Cardiac muscle cell (in vitro differentiated cells and primary cell): ENCODE data around the gene ZC3H13. TPM values are rescaled to one million over a fixed set of nuclear protein-coding genes. Genes with fewer than 3 reads are reported as not detected.

Experiments used
- DNase-seq, 2 donors: peaks; one replicate each; pipeline versions ENCODE4 v3.0.0 to v3.0.0-alpha.2; 2010 to 2017; ENCODE audit warnings: low read depth in 1 of 2, low spot score in 1 of 2
- H3K27ac ChIP-seq: fragments of 200-600 bp; sonication (generic); 2 replicates; pipeline ENCODE4 v1.5.1; 2016
- H3K27me3 ChIP-seq: fragments of 200-600 bp; sonication (generic); 2 replicates; pipeline ENCODE4 v1.6.0; 2016; ENCODE audit warnings: control low read depth
- H3K36me3 ChIP-seq: fragments of 200-600 bp; sonication (generic); 2 replicates; pipeline ENCODE4 v1.5.1; 2016; ENCODE audit warnings: control low read depth
- H3K4me1 ChIP-seq: fragments of 200-600 bp; sonication (generic); 2 replicates; pipeline ENCODE4 v1.8.1; 2017; ENCODE audit warnings: low read depth, mild to moderate bottlenecking, mixed run types
- H3K4me3 ChIP-seq: fragments of 200-600 bp; sonication (generic); 2 replicates; pipeline ENCODE4 v1.5.1; 2016; ENCODE audit warnings: mild to moderate bottlenecking
- H3K9me3 ChIP-seq: fragments of 200-600 bp; sonication (generic); 2 replicates; pipeline ENCODE4 v1.5.1; 2017; ENCODE audit warnings: low read depth, mild to moderate bottlenecking, control low read depth
- polyA plus RNA-seq: library from polyadenylated mRNA; unstranded; fragments of >200 nt; fragmentation: Nextera tagmentation; extraction: Ambion mirVana; gene quantifications from 2 replicates; pipeline ENCODE4 v1.2.1, GENCODE V29; 2016
- total RNA-seq: library from RNA; depleted of rRNA; stranded (reverse); fragments of >200 nt; gene quantifications from 2 replicates; pipeline ENCODE4 v1.2.3, GENCODE V29; 2016
- TF ChIP-seq, protein P1 (sequence below): IDR thresholded peaks from 2 replicates; pipeline ENCODE4 v1.5.1; 2012; ENCODE audit warnings: low read depth, mild to moderate bottlenecking, low read length

Gene ZC3H13
- total and polyA plus RNA-seq, 2 experiments from 2014 or later: 20.0 to 55.2 TPM

DNA sequence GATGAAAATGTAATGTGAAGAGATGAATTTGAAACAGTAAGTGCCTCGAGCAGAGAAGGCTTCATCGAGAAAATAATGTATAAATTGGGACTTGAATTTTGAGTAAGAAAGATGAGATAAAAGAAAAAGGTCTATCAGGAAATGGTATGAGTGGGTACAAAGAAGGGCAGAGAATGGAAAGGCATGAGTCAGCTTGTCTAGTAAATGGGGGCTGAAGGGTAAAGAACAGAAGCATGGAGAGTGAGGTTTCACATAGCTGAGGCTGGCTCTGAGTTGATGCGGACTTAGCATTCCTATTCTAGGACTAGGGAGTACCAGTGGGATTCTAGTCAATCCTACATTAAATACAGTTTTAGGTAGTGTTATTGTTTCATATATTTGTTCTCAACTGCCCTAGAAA, 85.8 kb downstream of the ZC3H13 start:
- Histone ChIP-seq H3K27ac (no peak overlapping the region), H3K4me1 (no peaks in the 10 kb centered on the region), H3K27me3 (no peaks in the 10 kb centered on the region), H3K9me3 (no peaks in the 10 kb centered on the region), H3K36me3 (peaks cover 62% of the 10 kb centered on the region), H3K4me3 (no peak overlapping the region)
- TF ChIP-seq, protein P1, sequence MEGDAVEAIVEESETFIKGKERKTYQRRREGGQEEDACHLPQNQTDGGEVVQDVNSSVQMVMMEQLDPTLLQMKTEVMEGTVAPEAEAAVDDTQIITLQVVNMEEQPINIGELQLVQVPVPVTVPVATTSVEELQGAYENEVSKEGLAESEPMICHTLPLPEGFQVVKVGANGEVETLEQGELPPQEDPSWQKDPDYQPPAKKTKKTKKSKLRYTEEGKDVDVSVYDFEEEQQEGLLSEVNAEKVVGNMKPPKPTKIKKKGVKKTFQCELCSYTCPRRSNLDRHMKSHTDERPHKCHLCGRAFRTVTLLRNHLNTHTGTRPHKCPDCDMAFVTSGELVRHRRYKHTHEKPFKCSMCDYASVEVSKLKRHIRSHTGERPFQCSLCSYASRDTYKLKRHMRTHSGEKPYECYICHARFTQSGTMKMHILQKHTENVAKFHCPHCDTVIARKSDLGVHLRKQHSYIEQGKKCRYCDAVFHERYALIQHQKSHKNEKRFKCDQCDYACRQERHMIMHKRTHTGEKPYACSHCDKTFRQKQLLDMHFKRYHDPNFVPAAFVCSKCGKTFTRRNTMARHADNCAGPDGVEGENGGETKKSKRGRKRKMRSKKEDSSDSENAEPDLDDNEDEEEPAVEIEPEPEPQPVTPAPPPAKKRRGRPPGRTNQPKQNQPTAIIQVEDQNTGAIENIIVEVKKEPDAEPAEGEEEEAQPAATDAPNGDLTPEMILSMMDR: no peak
- no peak for DNase-seq

DNA sequence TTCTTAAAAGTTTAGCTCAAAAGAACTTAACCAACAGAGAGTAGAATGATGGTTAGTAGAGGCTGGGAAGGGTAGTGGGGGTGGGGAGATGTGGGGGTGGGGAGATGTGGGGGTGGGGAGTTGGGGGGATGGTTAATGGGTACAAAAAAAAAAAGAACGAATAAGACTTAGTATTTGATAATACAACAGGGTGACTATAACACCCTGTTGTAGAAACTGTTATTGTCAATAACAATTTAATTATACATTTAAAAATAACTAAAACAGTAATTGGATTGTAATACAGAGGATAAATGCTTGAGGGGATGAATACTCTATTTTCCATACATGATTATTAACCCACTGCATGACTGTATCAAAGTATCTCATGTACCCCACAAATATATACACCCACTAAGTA, 91.1 kb downstream of the ZC3H13 start:
- peaks cover 50% of the 10 kb centered on the region for H3K36me3 ChIP-seq
- TF ChIP-seq, protein P1: no peak
- no peak overlapping the region for H3K4me3 ChIP-seq
- DNase-seq: no peak
- H3K4me1 ChIP-seq: no peaks in the 10 kb centered on the region
- no peak overlapping the region for H3K27ac ChIP-seq
- H3K27me3 ChIP-seq: no peaks in the 10 kb centered on the region
- H3K9me3 ChIP-seq: no peaks in the 10 kb centered on the region

DNA sequence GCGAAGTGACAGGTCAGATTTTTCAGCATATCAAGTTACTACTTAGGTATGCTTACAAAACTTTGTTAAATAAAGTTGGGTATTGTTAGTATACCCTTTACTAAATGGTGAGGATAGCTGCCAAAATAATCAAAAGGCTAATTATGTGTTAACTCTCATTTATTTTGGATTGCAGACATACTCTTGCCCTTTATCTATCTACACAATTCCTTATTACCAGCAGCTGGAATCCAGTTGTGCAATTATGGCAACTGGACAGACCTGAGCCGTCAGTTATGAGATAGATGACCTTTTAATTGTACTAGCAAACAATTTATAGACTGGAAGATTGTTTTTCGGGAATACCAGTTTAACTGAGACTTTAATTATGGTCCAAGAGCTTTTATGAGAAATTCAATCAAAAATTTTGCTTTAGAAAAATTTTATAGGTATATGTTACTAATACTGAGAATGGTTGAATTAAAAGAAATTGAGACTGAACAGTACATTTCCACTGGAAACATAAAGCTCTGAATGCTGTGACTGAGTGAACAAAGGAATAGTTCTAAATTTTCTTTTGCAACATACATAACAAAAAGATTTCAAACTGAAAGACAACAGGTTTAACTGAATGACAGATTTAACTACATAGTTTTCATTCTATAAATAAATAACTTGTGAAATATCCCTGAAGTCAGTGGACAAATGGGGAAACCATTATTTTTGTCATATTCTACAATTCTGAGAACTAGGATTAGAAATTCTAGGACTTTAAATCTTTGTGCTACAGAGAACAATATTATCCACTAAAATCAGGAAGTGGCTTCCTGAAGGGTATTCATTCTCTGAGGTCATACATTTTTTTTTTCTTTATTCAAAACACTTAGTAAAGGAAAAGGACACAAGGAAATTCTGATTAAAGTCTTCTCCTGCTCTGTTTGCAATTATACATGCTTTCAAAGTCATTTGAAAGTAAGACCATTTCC, 97.4 kb downstream of the ZC3H13 start:
- no peak overlapping the region for H3K27ac ChIP-seq
- H3K4me1 ChIP-seq: no peaks in the 10 kb centered on the region
- no peak overlapping the region for H3K4me3 ChIP-seq
- peak in 1 of 2 donors; percentile 31 for DNase-seq
- H3K27me3 ChIP-seq: no peaks in the 10 kb centered on the region
- H3K9me3 ChIP-seq: no peaks in the 10 kb centered on the region
- TF ChIP-seq, protein P1: no peak
- H3K36me3 ChIP-seq: peaks cover 41% of the 10 kb centered on the region

DNA sequence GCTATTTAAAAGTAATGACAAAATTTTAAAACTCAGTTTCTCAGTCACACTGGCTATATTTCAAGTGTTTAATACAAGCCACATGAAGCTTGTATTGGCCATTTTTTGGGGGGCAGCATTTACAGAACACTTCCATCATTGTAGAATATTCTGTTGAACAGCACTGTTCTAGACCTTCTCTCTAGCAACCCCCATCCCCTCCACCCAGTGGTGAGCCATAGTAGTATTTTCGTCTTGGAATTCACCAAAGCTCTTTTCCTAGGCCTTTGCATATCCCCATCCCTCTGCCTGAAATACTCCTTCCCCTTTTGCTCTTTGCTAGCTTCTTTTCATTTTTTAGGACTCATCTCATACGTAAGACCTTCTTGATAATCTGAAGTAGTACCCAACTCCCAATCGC, 99.5 kb downstream of the ZC3H13 start:
- H3K36me3 ChIP-seq: peaks cover 32% of the 10 kb centered on the region
- no peak for DNase-seq
- no peaks in the 10 kb centered on the region for H3K9me3 ChIP-seq
- H3K27me3 ChIP-seq: no peaks in the 10 kb centered on the region
- TF ChIP-seq, protein P1: no peak
- no peak overlapping the region for H3K27ac ChIP-seq
- H3K4me3 ChIP-seq: no peak overlapping the region
- H3K4me1 ChIP-seq: no peaks in the 10 kb centered on the region

DNA sequence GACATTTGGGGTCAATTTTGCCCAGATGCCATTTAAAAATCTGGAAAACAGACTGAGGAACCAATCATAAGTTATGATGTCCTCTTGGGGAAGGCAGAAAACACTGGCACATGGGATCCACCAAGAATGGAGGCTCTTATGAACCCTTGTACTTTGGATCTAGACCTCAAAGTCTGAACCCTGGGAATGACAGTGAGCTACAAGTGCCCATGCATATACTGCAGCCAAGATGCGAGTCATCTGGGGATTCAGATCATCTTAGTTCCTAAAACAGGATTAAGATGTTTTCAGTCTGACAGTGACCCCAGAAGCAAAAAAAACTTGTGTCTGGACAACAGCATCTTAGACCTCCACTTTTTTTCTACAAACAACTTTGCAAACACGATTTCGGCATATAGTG, 100.8 kb downstream of the ZC3H13 start:
- H3K4me1 ChIP-seq: no peaks in the 10 kb centered on the region
- no peak overlapping the region for H3K4me3 ChIP-seq
- no peaks in the 10 kb centered on the region for H3K9me3 ChIP-seq
- no peak overlapping the region for H3K27ac ChIP-seq
- TF ChIP-seq, protein P1: no peak
- peaks cover 22% of the 10 kb centered on the region for H3K36me3 ChIP-seq
- DNase-seq: no peak
- H3K27me3 ChIP-seq: no peaks in the 10 kb centered on the region
